Measurements from ENCODE around the gene MYBPC3. TPM values are rescaled to one million over a fixed set of nuclear protein-coding genes. Genes with fewer than 3 reads are reported as not detected.

MYBPC3 gene
- total and polyA plus RNA-seq, 4 experiments from 2014 or later = not detected

DNA sequence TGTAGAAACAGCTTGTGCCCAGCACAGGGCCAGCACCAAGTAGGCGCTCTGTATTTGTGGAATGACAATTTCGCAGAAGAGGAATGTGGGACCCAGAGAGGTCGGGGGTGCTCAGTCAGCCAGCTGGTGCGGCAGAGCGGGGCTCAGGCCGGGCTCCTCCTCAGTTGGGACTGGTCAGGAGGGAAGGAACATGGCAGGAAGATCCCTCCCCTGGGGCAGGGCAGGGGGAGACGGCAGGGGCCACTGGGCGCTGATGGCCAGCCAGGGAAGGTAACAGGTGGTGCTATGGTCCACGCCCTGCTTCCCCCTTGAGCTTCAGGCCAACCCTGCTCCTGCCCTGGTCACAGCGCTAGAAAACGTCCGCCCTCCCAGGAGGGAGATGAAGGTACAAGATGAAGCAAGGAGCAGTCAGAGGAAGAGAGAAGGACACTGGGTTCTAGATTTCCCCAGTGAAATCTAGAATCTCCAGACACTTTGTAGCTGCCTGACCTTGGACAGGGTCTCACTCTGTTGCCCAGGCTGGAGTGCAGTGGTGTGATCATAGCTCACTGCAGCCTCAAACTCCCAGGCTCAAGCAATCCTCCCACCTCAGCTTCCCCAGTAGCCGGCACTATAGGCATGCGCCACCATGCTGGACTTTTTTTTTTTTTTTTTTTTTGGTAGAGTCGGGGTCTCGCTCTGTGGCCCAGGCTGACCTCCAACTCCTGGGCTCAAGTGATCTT lies 39.4 kb upstream of the MYBPC3 start:
- Mint-ChIP-seq H3K4me1 (peaks cover 16 to 69% (median 39%) of the 10 kb centered on the region in 4 donors), H3K36me3 (no peaks in the 10 kb centered on the region), H3K9me3 (peaks cover 0 to 2% (median 0%) of the 10 kb centered on the region in 8 donors), H3K27ac (peak overlapping the region in 2 of 7 donors; percentile 68), H3K27me3 (no peaks in the 10 kb centered on the region), H3K4me3 (peak overlapping the region in 1 of 8 donors; percentile 30)
- Histone ChIP-seq H3K4me3 (ENCODE audit: low read length in 2 of 2) (no peak overlapping the region), H3K36me3 (ENCODE audit: insufficient read depth, low read length) (no peaks in the 10 kb centered on the region), H3K4me1 (ENCODE audit: insufficient read depth, low read length) (peaks cover 62% of the 10 kb centered on the region), H3K27ac (ENCODE audit: low read depth, low read length) (no peak overlapping the region), H3K27me3 (ENCODE audit: insufficient read depth, low read length) (no peaks in the 10 kb centered on the region), H3K9me3 (ENCODE audit: control insufficient read depth in 1 of 2, low read length in 2 of 2) (no peaks in the 10 kb centered on the region)
- ChIA-PET POLR2A (ENCODE audit: partially characterized antibody) (interaction anchor here (0.6 to 6.8 kb wide), 5 partner anchors 17 to 245 kb away, joined by 3 to 86 read pairs (median 3); partner anchors contain the start of genes DDB2 and SLC39A13), CTCF (ENCODE audit: partially characterized antibody) (interaction anchor here (0.7 to 9.6 kb wide), 6 partner anchors 9 to 251 kb away, joined by 3 to 116 read pairs (median 4); partner anchors contain the start of gene SLC39A13)
- intact Hi-C loops (cut with micrococcal nuclease) = no loop called here
- no peak for DNase-seq

- H3K27ac Mint-ChIP-seq = peak overlapping the region in 4 of 7 donors; percentile 29 to 68 (median 54)
- POLR2A ChIA-PET (ENCODE audit: partially characterized antibody) = interaction anchor here (3.6 to 6.8 kb wide), 2 partner anchors 9 to 18 kb away, joined by 31 to 86 read pairs; partner anchors contain the start of gene SLC39A13
- DNase-seq = no peak
- H3K9me3 Mint-ChIP-seq = peaks cover 0 to 2% (median 0%) of the 10 kb centered on the region in 8 donors
- intact Hi-C loops (cut with micrococcal nuclease) = no loop called here
- CTCF ChIA-PET (ENCODE audit: partially characterized antibody) = interaction anchor here (1.5 to 9.6 kb wide), 3 partner anchors 8 to 20 kb away, joined by 3 to 116 read pairs (median 70); partner anchors contain the start of gene SLC39A13
- Histone ChIP-seq H3K4me3 (ENCODE audit: low read length in 2 of 2) (no peak overlapping the region), H3K27ac (ENCODE audit: low read depth, low read length) (no peak overlapping the region), H3K27me3 (ENCODE audit: insufficient read depth, low read length) (no peaks in the 10 kb centered on the region), H3K4me1 (ENCODE audit: insufficient read depth, low read length) (peaks cover 60% of the 10 kb centered on the region), H3K9me3 (ENCODE audit: control insufficient read depth in 1 of 2, low read length in 2 of 2) (no peaks in the 10 kb centered on the region), H3K36me3 (ENCODE audit: insufficient read depth, low read length) (no peaks in the 10 kb centered on the region)
- H3K4me1 Mint-ChIP-seq = peaks cover 16 to 69% (median 39%) of the 10 kb centered on the region in 4 donors
- H3K4me3 Mint-ChIP-seq = peak overlapping the region in 1 of 8 donors; percentile 39
- H3K27me3 Mint-ChIP-seq = no peaks in the 10 kb centered on the region
- no peaks in the 10 kb centered on the region for H3K36me3 Mint-ChIP-seq
Measured at GRCh38 chr11:47391077-47391583, 38.6 kb upstream of the MYBPC3 start.

DNA sequence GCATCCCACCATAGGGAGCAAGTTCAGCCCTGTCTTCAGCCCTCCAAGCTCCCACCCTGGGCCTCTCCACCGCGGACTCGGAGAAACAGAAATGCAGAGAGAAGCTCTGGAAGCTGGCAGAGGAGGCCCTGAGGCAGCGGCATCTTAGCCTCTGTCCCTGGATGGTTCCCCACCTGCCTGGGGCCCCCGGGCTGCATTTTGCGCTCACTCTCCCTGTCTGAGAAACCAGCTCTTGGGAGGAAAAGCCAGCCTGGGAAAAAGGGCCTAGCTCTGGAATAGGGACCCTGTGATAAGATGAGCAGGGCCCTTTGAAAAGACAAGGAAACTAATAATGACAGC lies 37.9 kb upstream of the MYBPC3 start:
- CTCF ChIA-PET (ENCODE audit: partially characterized antibody) = interaction anchor here (8.8 to 9.6 kb wide), 2 partner anchors 17 to 20 kb away, joined by 70 to 116 read pairs; partner anchors contain the start of gene SLC39A13
- H3K27ac Mint-ChIP-seq = peak overlapping the region in 2 of 7 donors; percentile 52 to 56
- H3K4me1 ChIP-seq (ENCODE audit: insufficient read depth, low read length) = peaks cover 52% of the 10 kb centered on the region

DNA sequence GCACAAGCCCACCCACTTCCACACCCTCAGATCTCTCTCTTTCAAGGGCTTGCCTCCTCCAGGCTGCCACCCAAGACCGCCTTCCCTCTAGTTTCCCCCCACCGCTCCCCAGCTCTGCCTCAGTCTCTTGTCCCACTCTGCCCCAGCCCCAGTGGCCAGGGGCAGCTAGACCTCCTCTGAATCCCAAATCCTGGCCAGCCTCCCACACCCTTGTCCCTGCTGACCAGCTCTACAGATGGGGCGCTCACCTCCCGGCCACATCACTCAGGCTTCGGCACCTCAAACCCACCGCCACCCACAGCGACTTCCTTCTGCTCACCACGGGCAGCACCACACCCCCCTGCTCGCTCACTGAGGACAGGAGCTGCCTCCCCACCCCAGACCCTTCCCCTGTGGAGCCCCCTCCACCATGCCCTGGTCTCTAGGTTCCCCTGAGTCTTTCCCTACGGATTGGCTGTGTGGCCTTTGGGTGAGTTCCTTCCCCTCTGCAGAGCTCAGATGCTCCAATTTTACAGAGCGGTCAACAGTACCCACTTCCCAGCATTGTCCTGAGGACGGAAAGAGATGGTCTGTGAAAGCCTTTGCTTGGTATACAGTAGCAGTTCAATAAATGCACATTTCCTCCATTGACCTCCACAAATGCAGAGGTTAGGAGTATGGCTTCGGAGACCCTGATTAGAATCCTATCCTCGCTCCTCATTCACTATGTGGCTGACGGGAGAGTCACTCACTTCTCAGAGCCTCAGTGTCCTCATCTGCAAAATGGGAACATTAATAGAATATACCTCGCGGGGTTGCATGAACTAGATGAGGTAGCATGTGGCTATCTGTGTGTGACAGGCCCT lies 37.3 kb upstream of the MYBPC3 start:
- CTCF ChIA-PET (ENCODE audit: partially characterized antibody) = interaction anchor here (8.8 to 9.6 kb wide), 2 partner anchors 17 to 21 kb away, joined by 70 to 116 read pairs; partner anchors contain the start of gene SLC39A13
- peaks cover 46% of the 10 kb centered on the region for H3K4me1 ChIP-seq (ENCODE audit: insufficient read depth, low read length)
- H3K36me3 ChIP-seq (ENCODE audit: insufficient read depth, low read length) = no peaks in the 10 kb centered on the region
- intact Hi-C loops (cut with micrococcal nuclease) = no loop called here
- peaks cover 0 to 2% (median 0%) of the 10 kb centered on the region in 8 donors for H3K9me3 Mint-ChIP-seq
- no peak overlapping the region for H3K27ac ChIP-seq (ENCODE audit: low read depth, low read length)
- POLR2A ChIA-PET (ENCODE audit: partially characterized antibody) = interaction anchor here (1.3 to 6.8 kb wide), 3 partner anchors 10 to 19 kb away, joined by 7 to 86 read pairs (median 31); partner anchors contain the start of gene SLC39A13
- no peaks in the 10 kb centered on the region for H3K9me3 ChIP-seq (ENCODE audit: control insufficient read depth in 1 of 2, low read length in 2 of 2)
- H3K4me1 Mint-ChIP-seq = peaks cover 14 to 58% (median 30%) of the 10 kb centered on the region in 4 donors
- H3K27ac Mint-ChIP-seq = peak overlapping the region in 3 of 7 donors; percentile 51 to 75 (median 56)
- no peak overlapping the region for H3K4me3 ChIP-seq (ENCODE audit: low read length in 2 of 2)
- H3K27me3 ChIP-seq (ENCODE audit: insufficient read depth, low read length) = no peaks in the 10 kb centered on the region
- H3K27me3 Mint-ChIP-seq = no peaks in the 10 kb centered on the region
- no peaks in the 10 kb centered on the region for H3K36me3 Mint-ChIP-seq
- peak overlapping the region in 6 of 8 donors; percentile 15 to 62 (median 52) for H3K4me3 Mint-ChIP-seq
- no peak for DNase-seq

More for the DNA sequence above, 37.9 kb upstream of the MYBPC3 start:
- peaks cover 0 to 2% (median 0%) of the 10 kb centered on the region in 8 donors for H3K9me3 Mint-ChIP-seq
- Histone ChIP-seq H3K27ac (ENCODE audit: low read depth, low read length) (no peak overlapping the region), H3K27me3 (ENCODE audit: insufficient read depth, low read length) (no peaks in the 10 kb centered on the region), H3K36me3 (ENCODE audit: insufficient read depth, low read length) (no peaks in the 10 kb centered on the region), H3K4me3 (ENCODE audit: low read length in 2 of 2) (no peak overlapping the region), H3K9me3 (ENCODE audit: control insufficient read depth in 1 of 2, low read length in 2 of 2) (no peaks in the 10 kb centered on the region)
- H3K4me1 Mint-ChIP-seq = peaks cover 15 to 64% (median 33%) of the 10 kb centered on the region in 4 donors
- H3K4me3 Mint-ChIP-seq = peak overlapping the region in 1 of 8 donors; percentile 12
- H3K27me3 Mint-ChIP-seq = no peaks in the 10 kb centered on the region
- DNase-seq = no peak
- H3K36me3 Mint-ChIP-seq = no peaks in the 10 kb centered on the region
- POLR2A ChIA-PET (ENCODE audit: partially characterized antibody) = interaction anchor here (1.3 to 6.8 kb wide), 3 partner anchors 9 to 18 kb away, joined by 7 to 86 read pairs (median 31); partner anchors contain the start of gene SLC39A13
- intact Hi-C loops (cut with micrococcal nuclease) = no loop called here

- Histone ChIP-seq H3K4me1 (ENCODE audit: insufficient read depth, low read length) (peaks cover 38% of the 10 kb centered on the region), H3K27me3 (ENCODE audit: insufficient read depth, low read length) (no peaks in the 10 kb centered on the region), H3K36me3 (ENCODE audit: insufficient read depth, low read length) (no peaks in the 10 kb centered on the region), H3K4me3 (ENCODE audit: low read length in 2 of 2) (no peak overlapping the region), H3K27ac (ENCODE audit: low read depth, low read length) (no peak overlapping the region), H3K9me3 (ENCODE audit: control insufficient read depth in 1 of 2, low read length in 2 of 2) (no peaks in the 10 kb centered on the region)
- peaks cover 11 to 49% (median 24%) of the 10 kb centered on the region in 4 donors for H3K4me1 Mint-ChIP-seq
- intact Hi-C loops (cut with micrococcal nuclease) = no loop called here
- ChIA-PET POLR2A (ENCODE audit: partially characterized antibody) (interaction anchor here (3.6 to 6.8 kb wide), 2 partner anchors 11 to 20 kb away, joined by 31 to 86 read pairs; partner anchors contain the start of gene SLC39A13), CTCF (ENCODE audit: partially characterized antibody) (interaction anchor here (1.0 to 9.6 kb wide), 3 partner anchors 16 to 22 kb away, joined by 3 to 116 read pairs (median 70); partner anchors contain the start of gene SLC39A13)
- H3K27me3 Mint-ChIP-seq = no peaks in the 10 kb centered on the region
- no peaks in the 10 kb centered on the region for H3K36me3 Mint-ChIP-seq
- DNase-seq = no peak
- no peak overlapping the region for H3K27ac Mint-ChIP-seq
- peak overlapping the region in 3 of 8 donors; percentile 15 to 62 (median 54) for H3K4me3 Mint-ChIP-seq
- peaks cover 0 to 2% (median 0%) of the 10 kb centered on the region in 8 donors for H3K9me3 Mint-ChIP-seq
Measured at GRCh38 chr11:47388697-47389576, 36.4 kb upstream of the MYBPC3 start.

All from CD4-positive, alpha-beta memory T cell (primary cell).